CD4-positive, alpha-beta T cell treated with Interleukin-6 at 100 ng/mL for 8 hours (primary cell): ENCODE data around the gene MRTFB.
A peak's percentile ranks its signal among the peaks of the same experiment; 100 is the strongest.

Source experiments
- DNase-seq: peaks from one replicate; pipeline ENCODE4 v3.0.0-alpha.2; 2020; ENCODE audit warnings: mixed read lengths, low spot score

Gene MRTFB

DNA sequence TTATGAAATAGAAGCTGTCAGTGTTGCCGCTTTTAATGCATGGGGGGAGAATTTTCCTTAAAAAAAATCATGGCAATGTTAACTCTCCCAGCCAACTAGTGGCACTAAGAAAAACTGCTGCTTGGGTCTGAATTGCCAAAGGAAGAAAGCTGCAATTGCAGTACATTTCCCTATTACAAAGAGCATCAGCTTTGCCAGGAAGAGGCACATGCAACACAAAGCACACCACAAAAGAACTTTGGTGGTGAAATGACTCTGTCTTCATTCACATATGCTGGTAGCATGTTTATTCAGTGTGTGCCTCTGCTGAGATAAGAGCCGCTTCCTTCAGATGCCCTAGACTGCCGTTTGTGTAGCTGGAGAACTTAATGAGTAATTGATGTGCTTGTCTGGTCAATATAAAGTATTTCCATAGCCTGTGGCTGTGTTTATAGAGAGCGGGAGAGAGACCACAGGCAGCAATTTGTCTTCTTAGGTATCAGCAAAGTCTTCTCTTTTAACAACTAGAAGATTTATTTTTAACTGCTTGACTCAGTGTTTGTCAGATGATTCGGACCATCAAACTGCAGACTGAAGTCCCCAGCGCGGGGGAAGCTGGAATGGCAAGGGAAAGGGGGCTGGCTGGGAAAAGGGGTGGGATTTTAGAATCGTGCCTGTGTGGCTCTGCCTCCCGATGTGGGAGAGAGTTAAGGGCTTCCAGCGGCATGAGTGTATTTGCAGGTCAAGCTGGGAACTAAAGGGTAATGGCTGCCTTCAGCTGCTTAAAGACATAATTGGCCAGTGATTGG, 115.1 kb downstream of the MRTFB start:
- DNase-seq, result peak; percentile 12

DNA sequence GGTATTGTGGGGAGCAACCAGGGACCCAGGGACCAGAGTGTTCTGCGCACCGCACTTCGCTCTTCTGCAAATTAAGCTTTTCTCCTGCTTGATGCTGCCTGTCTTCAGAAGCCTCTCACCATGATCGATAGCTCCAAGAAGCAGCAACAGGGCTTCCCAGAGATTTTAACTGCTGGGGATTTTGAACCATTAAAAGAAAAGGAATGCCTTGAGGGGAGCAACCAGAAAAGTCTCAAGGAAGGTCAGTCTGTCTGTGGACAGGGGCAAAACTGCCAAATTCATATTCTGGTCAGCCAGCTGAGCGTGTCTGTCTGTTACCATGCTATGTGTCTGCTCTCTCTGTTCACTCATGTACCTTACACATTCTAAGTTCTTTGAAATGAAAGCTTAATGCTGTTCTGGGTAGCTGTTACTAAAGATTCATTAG, 115.7 kb downstream of the MRTFB start:
- no peak for DNase-seq

DNA sequence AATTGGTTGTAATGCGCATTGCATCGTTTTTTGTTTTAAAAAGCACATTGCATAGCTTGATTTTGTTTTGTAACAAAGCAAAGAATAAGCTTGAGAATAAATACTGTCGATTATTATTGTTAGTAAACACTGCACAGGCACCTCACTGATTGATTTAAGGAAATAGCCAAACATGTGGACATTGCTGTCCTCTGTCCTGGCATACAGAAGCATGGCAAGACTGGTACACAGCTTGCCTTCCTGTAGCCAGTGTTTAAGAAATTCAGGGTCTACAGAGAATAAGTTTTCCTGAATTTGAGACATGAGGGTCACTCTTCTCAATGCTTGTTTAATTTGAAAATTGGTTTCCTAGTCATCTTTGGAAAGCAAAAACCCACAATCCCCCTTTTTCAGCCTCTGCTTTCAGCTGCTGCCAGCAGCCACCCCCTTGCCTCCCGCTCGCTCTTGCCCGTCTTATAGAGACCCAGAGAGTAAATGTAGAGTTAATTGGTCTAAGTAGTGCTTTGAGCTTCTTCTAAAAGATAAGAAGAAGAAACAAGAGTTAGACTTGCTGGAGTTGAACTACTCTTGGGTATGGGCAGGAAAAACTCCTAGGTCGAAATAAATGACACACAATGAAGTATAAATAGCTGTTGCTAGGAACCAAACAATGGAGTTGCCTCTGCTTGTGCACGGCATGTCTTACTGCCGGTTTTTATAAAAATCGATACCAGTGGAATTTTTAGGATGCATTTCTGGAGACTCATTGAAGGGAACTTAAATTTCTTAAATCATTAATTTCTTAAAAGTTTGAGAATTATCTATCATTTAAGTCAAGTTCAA, 116.6 kb downstream of the MRTFB start:
- no peak for DNase-seq

DNA sequence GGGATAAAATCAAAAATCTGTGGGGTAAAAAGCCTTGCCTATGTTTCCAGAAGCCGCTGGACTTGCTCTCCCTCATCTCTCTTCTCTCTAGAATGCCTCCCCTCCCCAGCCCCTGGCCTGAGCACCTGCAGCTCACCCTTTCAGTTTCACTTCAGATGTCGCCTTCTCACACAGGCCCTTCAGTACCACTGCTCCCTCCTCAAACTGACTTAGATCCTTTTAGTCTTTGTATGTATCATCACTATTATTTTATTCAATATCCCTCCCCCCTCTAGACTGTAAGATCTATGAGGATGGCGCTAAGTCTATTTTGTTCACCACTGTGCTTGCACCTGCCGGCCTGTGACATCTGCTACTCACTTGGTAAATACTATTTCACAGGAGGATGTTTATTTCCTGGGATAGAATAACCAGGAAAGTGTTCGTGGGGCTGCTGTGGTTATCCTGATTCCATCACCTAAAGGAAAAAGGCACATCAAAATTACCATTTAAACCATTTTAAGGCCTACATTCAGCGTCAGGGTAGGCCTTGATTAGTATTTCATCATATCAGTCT, 122.3 kb downstream of the MRTFB start:
- DNase-seq, result peak; percentile 28

DNA sequence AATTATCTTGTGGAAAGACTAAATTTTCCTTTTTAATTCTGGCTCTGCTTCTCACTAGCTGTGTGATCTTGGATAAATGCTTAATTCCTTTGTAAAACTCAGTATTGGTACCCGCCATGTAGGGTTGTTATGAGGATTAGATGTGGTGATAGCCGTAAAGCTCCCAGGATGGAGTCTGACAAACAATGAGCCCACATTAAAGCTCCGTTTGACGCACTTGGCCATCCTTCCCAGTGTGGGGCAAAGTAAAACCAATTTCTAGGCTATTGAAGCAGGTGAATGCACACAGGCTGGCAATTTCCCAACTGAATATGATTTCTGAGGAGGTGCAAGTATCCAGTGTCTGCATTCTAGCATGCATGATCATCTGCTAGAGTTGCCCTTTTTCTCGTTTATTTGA, 123.6 kb downstream of the MRTFB start:
- DNase-seq, result no peak

DNA sequence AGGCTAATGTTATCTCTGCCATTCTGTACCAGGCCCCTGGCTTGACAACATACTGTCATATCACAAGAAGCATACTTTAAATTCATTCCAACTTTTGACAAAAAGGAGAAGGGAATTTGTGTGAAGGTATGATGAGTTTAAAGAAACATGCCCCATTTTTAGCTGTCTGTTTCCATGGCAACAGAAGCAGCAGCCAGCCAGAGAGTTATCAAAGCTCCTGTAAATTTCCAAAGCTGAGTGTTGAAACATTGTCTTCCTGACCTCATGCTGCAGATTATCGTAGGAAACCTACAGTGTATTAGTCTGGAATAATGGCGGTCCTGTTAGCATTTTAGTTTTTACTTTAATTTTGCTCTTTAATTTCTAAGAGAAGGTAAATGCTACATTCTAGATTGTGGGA, 124.9 kb downstream of the MRTFB start:
- no peak for DNase-seq

DNA sequence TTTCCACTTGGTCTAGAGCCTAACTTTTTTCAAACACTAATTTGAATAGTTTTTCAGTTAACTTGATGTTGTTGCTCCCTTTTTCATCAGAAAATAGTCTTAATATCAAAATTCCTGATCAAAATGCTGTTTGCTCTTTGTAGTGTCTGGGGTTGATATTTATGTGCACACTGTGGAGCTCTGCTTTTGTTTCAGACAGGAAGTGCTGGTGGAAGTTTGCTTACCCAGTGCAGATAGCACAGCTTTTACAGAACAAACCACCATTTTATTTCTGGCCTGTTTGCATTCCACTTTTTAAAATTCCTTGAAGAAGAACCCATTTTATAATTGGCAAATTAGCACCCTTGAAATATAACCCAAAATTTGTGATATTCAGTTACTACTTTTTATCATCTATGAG, 125.4 kb downstream of the MRTFB start:
- DNase-seq, result no peak

DNA sequence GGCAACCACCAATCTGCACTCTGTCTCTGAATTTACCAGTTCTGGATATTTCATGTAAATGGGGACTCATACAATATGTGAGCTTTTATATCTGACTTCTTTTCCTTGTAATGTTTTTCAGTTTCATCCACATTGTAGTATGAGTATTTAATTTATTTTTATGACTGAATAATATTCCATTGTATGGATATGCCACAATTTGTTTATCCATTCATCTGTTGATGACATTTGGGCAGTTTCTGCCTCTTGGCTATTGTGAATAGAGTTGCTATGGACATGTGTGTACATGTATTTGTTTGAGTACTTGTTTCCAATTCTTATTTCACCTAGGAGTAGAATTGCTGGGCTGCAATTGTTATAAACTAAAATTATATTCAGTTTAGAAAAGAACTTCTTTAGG, 126.9 kb downstream of the MRTFB start:
- DNase-seq, result no peak

DNA sequence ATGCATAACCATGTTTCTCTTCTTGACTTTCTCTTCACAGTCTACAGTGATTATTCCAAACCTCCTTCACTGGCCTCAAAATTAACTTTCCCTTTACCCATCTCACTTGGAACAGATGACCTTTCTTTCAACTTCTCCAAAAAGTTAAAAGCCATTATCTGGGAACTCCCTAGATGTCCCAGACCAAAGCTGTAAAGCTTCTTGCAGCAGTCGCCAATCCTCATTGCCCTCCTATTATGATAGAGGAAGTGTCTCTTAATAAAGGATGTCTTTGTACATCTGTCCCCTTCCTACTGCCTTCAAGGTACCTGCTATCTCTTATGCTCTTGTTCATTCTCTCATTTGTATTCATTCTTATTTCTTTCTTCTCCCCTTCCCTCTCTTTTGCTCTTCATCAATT, 127.5 kb downstream of the MRTFB start:
- DNase-seq, result no peak

DNA sequence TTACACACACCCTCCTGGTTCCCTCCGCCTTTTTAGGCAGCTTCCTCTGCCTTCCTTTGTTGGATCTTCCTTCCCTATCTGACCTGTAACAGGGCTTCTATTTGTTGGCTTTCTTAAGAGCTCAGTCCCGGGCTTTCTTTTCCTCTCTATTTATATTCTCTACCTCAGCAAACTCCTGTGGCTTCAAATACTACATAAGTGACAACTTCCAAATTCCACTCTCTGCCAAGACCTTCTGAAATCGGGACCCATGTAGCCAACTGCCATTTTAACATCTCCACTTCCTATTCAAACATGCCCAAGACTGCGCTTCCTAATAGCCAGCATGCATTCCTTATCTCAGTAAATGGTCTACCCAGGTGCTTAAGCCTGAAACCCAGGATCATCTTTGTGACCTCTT, 128.1 kb downstream of the MRTFB start:
- no peak for DNase-seq

DNA sequence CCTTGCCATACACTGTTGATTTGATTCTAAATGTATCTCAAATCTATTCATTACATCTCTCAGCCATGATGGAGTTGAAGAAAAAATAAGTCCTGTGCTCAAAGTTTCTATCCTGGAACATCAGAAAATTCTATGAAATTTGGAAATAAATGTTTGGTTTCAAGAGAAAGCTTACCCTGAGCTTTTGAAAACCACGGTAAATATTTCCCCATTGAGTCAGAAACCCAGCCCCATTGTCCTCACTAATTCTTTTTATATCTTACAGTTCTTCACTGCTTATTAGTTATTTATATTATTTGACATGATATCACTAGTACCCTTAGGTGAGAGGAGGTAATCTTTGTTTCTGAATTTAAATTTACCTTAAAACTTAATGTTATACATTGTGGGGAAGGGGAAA, 128.5 kb downstream of the MRTFB start:
- no peak for DNase-seq

DNA sequence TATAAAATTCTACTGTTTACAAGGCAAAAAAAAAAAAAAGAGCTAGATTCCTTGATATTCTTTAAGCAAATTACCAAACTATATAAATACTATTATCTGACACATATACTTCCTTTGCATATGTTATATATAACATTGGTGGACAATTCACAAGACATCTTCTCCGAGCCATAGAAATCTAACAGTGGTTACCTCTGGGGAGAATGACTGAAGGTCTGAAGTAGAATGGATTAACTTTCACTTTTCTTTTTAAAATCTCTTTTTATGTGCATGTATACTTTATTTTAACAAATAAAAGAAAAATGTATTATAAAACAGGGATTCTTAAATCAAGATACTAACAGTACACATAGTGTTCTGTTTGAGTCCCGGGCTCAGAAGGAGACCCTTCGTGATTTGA, 131.0 kb downstream of the MRTFB start:
- no peak for DNase-seq

DNA sequence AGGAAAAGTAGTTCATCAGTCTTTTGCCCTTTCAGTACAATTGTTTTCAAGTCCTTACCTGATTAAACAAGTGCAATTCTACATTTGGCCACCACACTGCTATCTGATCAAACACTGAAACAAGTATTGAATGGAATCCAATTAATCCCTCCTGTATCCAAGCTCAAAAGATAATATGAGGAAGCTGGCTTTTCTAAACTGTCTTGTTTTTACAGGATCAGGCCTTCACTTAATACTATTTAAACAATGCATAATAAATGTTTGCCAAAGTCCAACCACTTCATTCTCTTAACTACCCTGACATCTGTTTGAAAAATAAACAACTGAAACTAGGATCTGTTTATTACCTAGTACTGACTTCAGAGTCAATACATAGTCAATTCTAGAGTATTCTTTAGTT, 131.6 kb downstream of the MRTFB start:
- DNase-seq, result no peak

DNA sequence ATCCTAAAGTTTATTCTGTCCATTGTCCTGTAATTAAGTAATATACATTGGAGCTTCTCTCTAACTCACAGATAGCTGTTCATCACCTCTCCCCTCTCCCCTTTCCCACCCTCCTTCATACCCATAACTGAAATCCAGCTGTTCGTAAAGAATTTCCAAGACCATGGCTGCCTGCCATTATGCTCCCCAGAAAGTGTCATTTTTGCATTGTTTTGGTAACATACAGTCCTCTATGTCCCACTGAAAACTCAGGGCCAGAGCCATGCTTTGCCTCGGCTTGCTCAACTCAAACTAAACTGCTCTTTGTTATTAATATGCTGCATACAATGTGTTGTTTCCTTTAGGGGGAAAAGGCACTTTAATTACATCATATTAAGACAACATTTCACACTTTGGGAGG, 132.0 kb downstream of the MRTFB start:
- DNase-seq, result no peak

DNA sequence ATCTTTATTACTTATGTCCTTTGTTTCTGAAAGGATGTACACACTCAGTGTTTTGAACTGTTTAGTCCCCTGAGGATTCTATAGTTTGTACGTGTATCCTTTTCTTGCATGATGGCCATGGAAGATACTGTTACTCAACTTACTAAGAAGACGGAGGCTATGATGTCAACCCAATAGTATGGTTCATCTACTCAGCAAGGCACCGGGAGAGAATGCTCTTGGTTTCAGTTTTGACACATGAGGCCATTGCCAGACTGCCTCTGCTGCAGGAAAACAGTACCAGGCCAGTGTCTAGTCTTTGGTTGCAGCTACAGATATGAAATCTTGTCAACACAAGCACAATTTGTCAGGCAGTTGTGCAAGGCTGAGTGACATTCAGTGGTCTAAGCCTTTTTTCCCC, 134.5 kb downstream of the MRTFB start:
- DNase-seq, result no peak

DNA sequence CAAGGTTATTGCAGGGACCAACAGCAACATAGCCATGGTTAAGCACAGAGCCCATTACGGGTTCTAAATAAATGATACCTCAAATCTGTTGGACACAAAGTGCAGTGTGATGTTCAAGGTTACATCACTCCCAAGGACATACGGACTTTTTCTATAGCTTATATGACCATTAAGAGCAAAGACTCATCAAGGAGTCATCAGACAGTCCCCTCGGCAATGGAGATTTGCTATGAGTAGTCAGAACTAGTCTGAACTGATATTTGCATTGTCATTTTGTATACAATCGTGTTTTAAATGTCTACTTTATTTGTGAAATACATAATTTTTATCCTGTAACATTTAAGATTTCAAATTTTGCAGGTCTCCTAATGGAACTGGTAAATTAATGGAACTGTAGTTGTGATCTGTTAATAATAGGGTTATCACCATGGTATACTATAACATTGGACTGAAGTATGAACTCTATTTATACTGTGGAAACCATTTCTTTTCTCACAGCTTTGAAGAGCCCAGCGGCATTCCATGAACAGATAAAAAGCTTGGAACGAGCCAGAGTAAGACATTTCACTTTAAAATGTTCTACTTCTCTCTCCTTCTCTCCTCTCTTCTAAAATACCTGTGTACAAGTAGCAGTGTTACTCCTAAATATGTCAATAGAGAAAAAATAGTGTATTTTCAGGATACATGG, 140.9 kb downstream of the MRTFB start:
- DNase-seq, result no peak

DNA sequence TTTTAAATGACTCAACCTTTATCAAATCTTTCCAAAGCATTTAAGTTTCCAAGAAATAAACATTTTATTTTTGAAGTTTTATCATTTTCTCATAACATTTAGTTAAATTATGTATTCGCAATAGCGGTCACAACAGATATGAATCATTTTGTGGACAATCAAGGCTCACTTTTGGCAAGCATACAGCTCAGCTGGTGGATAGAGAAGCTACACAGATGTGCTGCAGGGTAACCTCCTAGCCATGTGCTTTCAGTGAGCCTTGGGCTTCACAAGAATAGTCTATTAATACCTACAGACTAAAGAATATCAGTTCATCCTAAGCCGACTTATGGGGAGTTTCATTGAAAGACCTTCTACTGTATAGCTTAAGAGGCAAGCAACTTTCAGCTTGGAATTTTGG, 144.8 kb downstream of the MRTFB start:
- DNase-seq, result no peak

DNA sequence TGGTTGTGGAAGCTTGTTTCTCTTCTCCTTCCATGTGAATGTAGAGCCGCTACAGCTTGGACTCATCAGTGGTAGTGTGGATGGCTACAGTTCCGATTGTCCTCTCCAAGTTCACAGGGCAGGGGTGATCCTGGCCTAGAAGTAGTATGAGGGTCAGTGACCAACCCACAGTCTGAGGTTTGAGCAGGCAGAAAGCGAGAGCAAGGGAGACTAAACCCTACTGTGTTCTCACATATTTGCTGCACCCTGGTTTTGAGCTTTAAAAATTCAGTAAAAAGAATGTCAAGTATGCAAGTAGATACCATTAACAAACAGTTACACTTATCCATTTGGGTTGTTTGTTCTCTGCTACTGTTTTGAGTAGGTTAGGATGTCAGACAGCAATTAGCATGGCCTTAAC, 148.9 kb downstream of the MRTFB start:
- DNase-seq, result no peak

DNA sequence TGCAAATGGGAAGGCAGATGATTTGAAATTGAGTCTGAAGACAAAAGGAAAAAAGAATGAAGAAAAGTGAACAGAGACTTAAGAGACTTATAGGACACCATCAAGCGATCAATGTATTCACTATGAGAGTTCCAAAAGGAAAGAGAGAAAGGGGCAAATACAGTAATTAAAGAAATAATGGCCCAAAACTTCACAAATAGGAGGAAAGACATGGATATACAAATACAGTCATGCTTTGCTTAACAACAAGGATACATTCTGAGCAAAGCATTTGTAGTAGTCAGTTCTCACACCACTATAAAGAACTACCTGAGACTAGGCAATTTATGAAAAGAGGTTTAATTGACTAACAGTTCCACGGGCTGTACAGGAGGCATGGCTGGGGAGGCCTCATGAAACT, 152.5 kb downstream of the MRTFB start:
- DNase-seq, result no peak

DNA sequence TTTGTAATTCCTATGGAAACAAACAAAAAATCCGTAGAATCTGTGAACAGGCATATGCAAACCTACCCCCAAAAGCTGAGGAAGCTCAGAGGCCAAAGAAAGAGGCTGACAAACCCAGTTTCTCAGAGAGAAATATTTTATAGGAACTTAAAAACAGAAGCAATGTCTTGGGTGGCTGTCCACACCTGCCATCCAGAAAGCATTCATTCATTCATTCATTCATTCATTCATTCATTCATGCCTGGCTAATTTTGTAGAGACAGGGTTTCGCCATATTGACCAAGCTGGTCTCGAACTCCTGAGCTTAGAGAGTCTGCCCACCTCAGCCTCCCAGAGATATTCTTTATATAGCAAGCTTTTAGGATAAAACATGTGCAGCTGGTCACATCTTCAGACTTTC, 154.3 kb downstream of the MRTFB start:
- DNase-seq, result no peak

DNA sequence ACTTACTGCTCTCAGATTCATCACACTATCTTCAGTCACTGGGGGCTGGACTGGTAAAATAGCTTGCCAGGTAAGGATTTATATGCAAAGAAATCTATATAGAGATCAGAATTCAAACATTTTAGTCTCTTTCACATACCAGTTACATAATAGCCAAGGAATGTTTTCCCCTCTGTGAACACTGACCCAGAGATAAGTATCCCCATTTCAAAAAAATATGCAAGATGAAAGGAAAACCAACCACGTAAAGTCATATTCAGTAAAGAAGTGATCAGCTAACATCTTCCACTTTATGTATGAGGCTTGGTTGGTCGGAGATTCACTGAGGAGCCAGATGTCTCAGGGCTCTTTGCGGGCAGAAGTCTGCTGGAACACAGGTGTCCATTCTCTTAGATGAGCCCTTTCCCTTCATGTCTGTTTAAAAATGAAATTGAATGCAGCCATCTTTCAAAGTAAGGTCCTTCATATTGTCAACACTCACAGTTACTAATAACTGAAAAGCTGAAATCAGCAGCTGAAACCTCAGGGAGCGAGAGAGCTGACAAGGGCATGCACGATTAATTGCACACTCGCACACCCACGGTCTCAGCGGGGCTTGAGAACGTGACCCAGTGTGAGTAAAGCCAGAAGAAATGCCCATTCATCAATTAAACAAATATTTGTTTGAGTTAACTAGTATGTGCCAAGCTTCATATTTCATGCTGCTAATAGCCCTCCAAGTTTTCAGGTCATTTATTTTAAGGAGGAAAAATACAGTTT, 161.2 kb downstream of the MRTFB start:
- no peak for DNase-seq

DNA sequence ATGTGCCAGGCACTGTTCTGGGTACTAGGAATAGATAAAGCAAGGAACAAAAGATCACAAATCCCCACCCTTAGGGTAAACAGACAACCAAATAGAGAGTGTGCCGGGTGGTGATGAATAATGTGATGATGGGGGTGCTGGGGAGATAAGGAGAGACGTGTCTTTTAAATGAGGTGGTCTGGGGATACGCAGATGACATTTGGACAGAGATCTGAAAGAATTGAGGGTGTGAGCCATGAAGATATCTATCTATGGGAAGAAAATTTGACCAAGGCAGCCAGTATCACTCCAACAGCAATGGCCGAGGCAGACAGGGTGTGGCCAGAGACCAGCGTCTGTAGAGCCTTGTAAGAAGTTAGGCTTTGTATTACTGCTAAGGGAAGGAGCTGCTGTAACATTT, 165.3 kb downstream of the MRTFB start:
- DNase-seq, result no peak
